ACC112 (cell line): ENCODE measurements around the gene ZNF292.
"Not testable (repeated sequence)": the region's sequence is repeated elsewhere in the genome, so short reads cannot be mapped to it uniquely, and the experiment has no call there.

Source experiments
- H2AFZ ChIP-seq: fragments of 200-600 bp; sonication (generic); one replicate; pipeline ENCODE4 v1.6.0; 2017; ENCODE audit warnings: antibody characterized with exemption, low read length; ENCODE audit not compliant: unreplicated experiment
- H3K27ac ChIP-seq: fragments of 200-600 bp; sonication (generic); 2 replicates; pipeline ENCODE4 v1.5.1; 2014; ENCODE audit warnings: low read depth, mild to moderate bottlenecking, antibody characterized with exemption, low read length, moderate library complexity
- H3K27me3 ChIP-seq: fragments of 200-600 bp; sonication (generic); 2 replicates; pipeline ENCODE4 v1.6.1; 2014; ENCODE audit warnings: mild to moderate bottlenecking, antibody characterized with exemption, low read length, moderate library complexity, mixed read lengths; ENCODE audit not compliant: insufficient read depth
- H3K36me3 ChIP-seq: fragments of 200-600 bp; sonication (generic); 2 replicates; pipeline ENCODE4 v1.6.1; 2016; ENCODE audit warnings: mild to moderate bottlenecking, antibody characterized with exemption, low read length, moderate library complexity, mixed read lengths; ENCODE audit not compliant: insufficient read depth
- H3K4me1 ChIP-seq: fragments of 200-600 bp; sonication (generic); one replicate; pipeline ENCODE4 v1.6.1; 2016; ENCODE audit warnings: low read length, mixed read lengths; ENCODE audit not compliant: insufficient read depth, unreplicated experiment, control insufficient read depth
- H3K4me3 ChIP-seq: fragments of 200-600 bp; sonication (generic); 2 replicates; pipeline ENCODE4 v1.5.1; 2014; ENCODE audit warnings: mild to moderate bottlenecking, low read depth, low read length
- H3K79me2 ChIP-seq: fragments of 200-600 bp; sonication (generic); one replicate; pipeline ENCODE4 v1.6.0; 2016; ENCODE audit warnings: low read length; ENCODE audit not compliant: control insufficient read depth, unreplicated experiment, insufficient read depth

ZNF292 gene

DNA sequence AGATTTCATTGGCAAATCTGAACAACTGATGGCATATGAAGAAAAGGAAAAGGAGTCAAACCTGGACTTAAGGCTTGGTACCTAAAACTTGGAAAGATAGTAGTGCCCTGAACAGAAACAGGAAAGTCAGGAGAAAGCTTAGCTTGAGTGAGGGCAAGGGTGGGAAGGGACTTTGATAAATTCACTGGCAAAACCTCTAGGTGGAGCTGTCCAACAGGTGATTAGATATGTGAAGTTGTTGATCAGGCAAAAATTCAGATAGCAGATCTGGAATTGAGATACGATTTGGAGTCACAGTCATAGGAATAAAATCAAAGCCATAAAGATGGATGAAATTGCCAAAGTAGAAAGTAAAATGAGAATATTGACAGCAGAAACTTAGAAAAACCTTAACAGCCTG, 16.1 kb upstream of the ZNF292 start:
- Histone ChIP-seq H3K36me3 (no peaks in the 10 kb centered on the region), H3K27ac (no peak overlapping the region), H3K4me1 (no peaks in the 10 kb centered on the region), H3K27me3 (peaks cover 5% of the 10 kb centered on the region; the same call in 1 of the 2 replicates), H3K79me2 (no peaks in the 10 kb centered on the region), H2AFZ (no peak overlapping the region), H3K4me3 (no peak overlapping the region)

- not testable (repeated sequence) for H3K79me2 ChIP-seq, H2AFZ ChIP-seq, H3K4me3 ChIP-seq, H3K27me3 ChIP-seq, H3K4me1 ChIP-seq, H3K27ac ChIP-seq, H3K36me3 ChIP-seq
Measured at GRCh38 chr6:87139927-87140326, 15.4 kb upstream of the ZNF292 start.

DNA sequence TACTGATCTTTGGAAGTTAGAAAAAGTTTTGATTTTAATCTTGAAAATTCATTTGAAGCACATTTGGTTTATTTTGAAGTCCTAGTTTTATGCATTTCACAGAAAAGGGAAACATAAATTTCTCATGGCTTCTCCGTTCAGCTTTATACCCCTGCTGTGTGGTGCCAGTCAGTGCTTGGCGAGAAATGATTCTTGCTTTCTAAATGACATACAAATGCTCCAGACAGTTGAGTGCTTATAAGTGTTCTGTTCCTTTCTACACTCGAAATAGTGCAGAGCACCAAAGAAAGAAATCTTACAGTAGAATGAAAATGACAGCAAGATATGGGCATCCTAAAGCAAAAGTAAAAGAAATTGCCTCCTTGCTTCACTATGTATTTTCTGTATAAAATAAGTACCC, 9.0 kb upstream of the ZNF292 start:
- Histone ChIP-seq H3K36me3 (no peaks in the 10 kb centered on the region), H3K4me3 (no peak overlapping the region), H3K4me1 (no peaks in the 10 kb centered on the region), H2AFZ (no peak overlapping the region), H3K79me2 (no peaks in the 10 kb centered on the region), H3K27ac (no peak overlapping the region), H3K27me3 (no peaks in the 10 kb centered on the region)

GRCh38 chr6:87150406-87150805, 5.0 kb upstream of the ZNF292 start:
- Histone ChIP-seq H3K4me3 (no peak overlapping the region), H3K27ac (no peak overlapping the region), H3K27me3 (no peaks in the 10 kb centered on the region), H3K4me1 (peaks cover 15% of the 10 kb centered on the region), H2AFZ (no peak overlapping the region), H3K79me2 (peaks cover 18% of the 10 kb centered on the region), H3K36me3 (no peaks in the 10 kb centered on the region)

DNA sequence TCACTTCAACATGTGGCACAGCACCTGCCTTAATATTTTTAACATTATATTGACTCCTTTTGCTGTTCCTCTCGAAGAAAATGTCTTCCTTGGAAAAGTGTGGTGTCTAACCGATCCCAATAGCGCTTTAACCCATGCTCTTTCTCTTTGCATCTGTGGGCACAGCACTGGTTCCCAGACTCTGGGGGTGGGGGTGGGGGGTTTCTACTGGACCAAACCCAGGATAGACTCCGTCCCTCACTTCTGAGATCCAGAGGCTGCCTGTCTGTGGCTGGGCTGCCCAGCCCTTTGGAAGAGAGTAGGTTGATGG, 3.9 kb upstream of the ZNF292 start:
- H3K27ac ChIP-seq, result peak overlapping the region; percentile 59
- H3K4me1 ChIP-seq, result peaks cover 15% of the 10 kb centered on the region
- H3K36me3 ChIP-seq, result no peaks in the 10 kb centered on the region
- H2AFZ ChIP-seq, result peak overlapping the region; percentile 100
- peak overlapping the region; percentile 84 for H3K4me3 ChIP-seq
- peaks cover 29% of the 10 kb centered on the region for H3K79me2 ChIP-seq
- H3K27me3 ChIP-seq, result no peaks in the 10 kb centered on the region

DNA sequence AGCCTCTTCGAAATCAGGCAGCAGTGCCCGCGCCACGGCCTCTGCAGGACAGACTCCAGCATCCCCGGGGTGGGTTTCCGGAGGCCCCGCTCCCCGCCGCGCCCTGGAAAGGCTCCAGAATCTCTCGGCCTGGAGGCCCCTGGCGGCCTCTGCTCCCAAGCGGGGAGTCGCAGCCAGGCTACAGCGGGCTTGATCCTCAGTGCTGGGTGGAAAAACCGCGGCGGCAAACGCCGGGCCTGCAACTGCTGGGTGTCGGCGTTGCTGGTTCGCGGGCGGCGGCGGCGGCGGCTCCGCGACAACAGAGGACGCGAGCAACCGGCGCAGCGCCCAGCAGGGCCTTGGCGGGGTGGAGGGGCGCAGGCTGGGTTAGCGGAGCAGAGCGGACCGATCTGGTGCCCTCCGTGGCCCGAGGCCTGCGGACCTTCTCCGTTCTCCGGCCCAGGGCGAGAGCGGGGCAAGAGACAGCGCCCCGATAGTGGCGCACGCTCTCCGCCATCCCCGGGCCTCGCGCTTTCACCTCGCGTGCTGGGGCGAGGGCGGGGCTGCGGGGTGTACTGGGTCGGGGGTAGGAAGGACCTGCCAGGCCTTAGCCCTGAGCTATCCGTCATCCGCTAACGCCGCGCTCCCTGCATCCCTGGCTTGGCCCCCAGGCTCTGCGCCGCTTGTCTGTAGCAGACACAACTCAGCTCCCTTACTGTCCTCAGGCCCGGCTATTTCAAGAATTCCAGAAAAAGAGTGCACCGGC, 3.4 kb upstream of the ZNF292 start:
- Histone ChIP-seq H3K27ac (peak overlapping the region; percentile 59), H3K4me1 (peaks cover 15% of the 10 kb centered on the region), H3K27me3 (no peaks in the 10 kb centered on the region), H3K36me3 (no peaks in the 10 kb centered on the region), H2AFZ (peak overlapping the region; percentile 100), H3K4me3 (peak overlapping the region; percentile 84), H3K79me2 (peaks cover 34% of the 10 kb centered on the region)

DNA sequence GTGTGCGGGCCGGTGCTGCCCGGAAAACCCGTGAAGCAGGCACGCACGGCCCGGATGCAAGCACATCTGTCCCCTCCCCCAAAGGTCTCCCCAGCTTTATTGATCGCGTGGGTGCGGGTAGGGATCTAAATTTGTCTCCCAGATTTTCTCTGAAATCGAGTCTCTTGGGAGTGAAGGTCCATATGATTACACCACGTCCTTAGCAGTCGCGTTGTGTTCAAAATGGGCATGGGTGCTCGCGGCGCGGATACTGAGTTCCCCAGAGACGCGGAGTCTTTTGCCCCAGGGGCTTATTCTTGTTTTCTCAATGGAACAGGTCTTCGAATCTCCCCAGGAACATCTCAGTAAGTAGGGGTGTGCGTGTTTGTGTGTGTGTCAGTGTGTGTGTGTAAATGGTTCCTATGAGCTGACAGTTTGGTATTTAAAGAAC, 2.8 kb upstream of the ZNF292 start:
- peaks cover 40% of the 10 kb centered on the region for H3K79me2 ChIP-seq
- peak overlapping the region; percentile 59 for H3K27ac ChIP-seq
- H3K4me1 ChIP-seq, result peaks cover 15% of the 10 kb centered on the region
- H3K4me3 ChIP-seq, result peak overlapping the region; percentile 84
- H3K36me3 ChIP-seq, result no peaks in the 10 kb centered on the region
- H2AFZ ChIP-seq, result peak overlapping the region; percentile 100
- no peaks in the 10 kb centered on the region for H3K27me3 ChIP-seq

- H3K79me2 ChIP-seq, result peaks cover 59% of the 10 kb centered on the region
- H3K27ac ChIP-seq, result peak overlapping the region; percentile 83
- H3K36me3 ChIP-seq, result no peaks in the 10 kb centered on the region
- H3K4me3 ChIP-seq, result peak overlapping the region; percentile 84
- peaks cover 15% of the 10 kb centered on the region for H3K4me1 ChIP-seq
- H2AFZ ChIP-seq, result peak overlapping the region; percentile 85
- H3K27me3 ChIP-seq, result no peaks in the 10 kb centered on the region
Measured at GRCh38 chr6:87154641-87154992, 748 bp upstream of the ZNF292 start.

DNA sequence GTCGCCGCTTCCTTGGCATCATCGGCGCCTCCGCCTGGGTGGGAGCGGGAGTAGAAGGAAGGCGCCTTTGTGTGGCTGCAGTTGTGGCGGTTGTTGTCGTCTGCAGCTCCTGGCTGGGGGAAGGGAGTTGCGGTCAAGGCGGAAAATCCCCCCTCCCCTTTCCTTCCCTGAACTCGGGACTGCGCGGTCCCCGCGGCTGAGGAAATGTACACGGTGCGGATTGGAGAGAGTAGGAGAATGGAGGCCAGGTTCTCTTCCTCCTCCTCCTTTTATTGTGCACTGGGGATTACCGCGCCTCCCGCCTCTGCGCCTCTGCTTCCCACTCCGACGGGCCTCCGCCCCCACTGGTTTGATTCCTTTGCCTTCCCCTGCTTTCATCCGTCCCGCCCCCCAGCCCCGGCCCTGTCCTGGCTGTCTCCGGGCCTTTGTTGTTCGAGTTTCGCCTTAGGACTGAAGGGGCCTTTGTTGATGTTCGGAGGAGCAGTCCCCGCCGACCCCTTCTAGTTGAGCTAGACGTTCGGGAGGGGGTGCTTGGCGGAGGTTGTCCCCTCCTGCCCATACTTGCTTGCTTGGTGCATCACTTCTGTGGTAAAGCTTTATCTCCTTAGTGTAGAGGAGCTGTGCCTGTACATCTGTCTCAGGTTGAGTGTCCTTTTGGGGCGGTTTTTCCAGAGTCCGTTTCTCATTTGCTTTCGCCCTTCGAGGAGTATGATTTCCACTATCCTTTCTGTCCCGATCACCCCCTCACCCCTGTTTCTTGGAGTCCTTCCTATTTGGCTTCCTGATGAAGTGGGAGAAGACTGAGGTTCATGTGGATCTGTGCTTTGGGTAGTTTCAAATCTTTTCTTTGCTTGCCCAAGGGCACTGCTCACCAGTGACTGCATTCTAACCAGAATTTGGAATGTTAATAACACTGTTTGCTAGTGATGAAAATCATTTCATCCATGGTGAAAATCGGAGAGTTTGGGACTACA, 764 bp downstream of the ZNF292 start:
- Histone ChIP-seq H3K27me3 (no peaks in the 10 kb centered on the region), H3K4me1 (peaks cover 15% of the 10 kb centered on the region), H3K4me3 (peak overlapping the region; percentile 84), H2AFZ (peak overlapping the region; percentile 26), H3K36me3 (no peaks in the 10 kb centered on the region), H3K79me2 (peaks cover 73% of the 10 kb centered on the region), H3K27ac (peak overlapping the region; percentile 83)

DNA sequence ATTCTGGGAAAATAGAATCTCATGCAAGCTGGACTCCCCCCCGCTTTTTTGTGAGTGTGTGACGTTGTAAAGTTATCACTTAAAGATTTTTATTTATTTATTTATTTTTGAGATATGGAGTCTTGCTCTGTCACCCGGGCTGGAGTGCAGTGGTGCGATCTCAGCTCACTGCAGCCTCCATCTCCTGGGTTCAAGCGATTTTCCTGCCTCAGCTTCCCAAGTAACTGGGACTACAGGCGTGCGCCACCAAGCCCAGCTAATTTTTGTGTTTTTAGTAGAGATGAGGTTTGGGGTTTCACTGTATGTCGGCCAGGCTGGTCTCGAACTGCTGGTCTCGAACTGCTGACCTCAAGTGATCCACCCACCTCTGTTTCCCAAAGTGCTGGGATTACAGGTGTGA, 2.2 kb downstream of the ZNF292 start:
- not testable (repeated sequence) for H3K36me3 ChIP-seq, H3K27ac ChIP-seq, H2AFZ ChIP-seq, H3K27me3 ChIP-seq
- Histone ChIP-seq H3K4me1 (peaks cover 27% of the 10 kb centered on the region), H3K4me3 (peak overlapping the region; percentile 84), H3K79me2 (peaks cover 84% of the 10 kb centered on the region)

GRCh38 chr6:87161299-87161698, 5.9 kb downstream of the ZNF292 start:
- Histone ChIP-seq H2AFZ (no peak overlapping the region), H3K4me1 (peaks cover 22% of the 10 kb centered on the region), H3K27me3 (no peaks in the 10 kb centered on the region), H3K79me2 (peaks cover 96% of the 10 kb centered on the region), H3K4me3 (no peak overlapping the region), H3K27ac (no peak overlapping the region), H3K36me3 (no peaks in the 10 kb centered on the region)
